ENCODE data around the gene SCNN1G. TPM values are rescaled to one million over a fixed set of nuclear protein-coding genes. Genes with fewer than 3 reads are reported as not detected.

SCNN1G gene
- total and polyA plus RNA-seq, 8 donors, result 3.0 to 20.4 (median 7.9) TPM

GRCh38 chr16:23213831-23214230 lies 31.3 kb downstream of the SCNN1G start:
- Histone ChIP-seq H3K36me3 (peaks cover 0 to 46% (median 3%) of the 10 kb centered on the region in 4 donors), H3K27me3 (peaks cover 0 to 8% (median 0%) of the 10 kb centered on the region in 3 donors), H3K4me3 (no peak overlapping the region), H3K4me1 (no peaks in the 10 kb centered on the region), H3K27ac (no peak overlapping the region), H3K9me3 (no peaks in the 10 kb centered on the region)
- WGBS, 5 donors, result 77 to 85% (median 81%) methylated on average over 3 of the region's 3 CpGs
- TF ChIP-seq CTCF (IDR thresholded peaks at IDR 0.05) (no peak), POLR2AphosphoS5 (IDR thresholded peaks at IDR 0.05) (no peak), EP300 (IDR thresholded peaks at IDR 0.05) (no peak)
- intact Hi-C loops (cut with DNase I; ENCODE audit: low total_unique reads), result no loop called here
- DNase-seq, result no peak

GRCh38 chr16:23214796-23215195 lies 32.3 kb downstream of the SCNN1G start:
- no peak for DNase-seq
- intact Hi-C loops (cut with DNase I; ENCODE audit: low total_unique reads), result no loop called here
- H3K36me3 ChIP-seq, result peaks cover 0 to 39% (median 3%) of the 10 kb centered on the region in 4 donors
- no peak overlapping the region for H3K4me3 ChIP-seq
- no peaks in the 10 kb centered on the region for H3K4me1 ChIP-seq
- TF ChIP-seq POLR2A (IDR thresholded peaks at IDR 0.05), result no peak
- TF ChIP-seq POLR2AphosphoS5 (IDR thresholded peaks at IDR 0.05), result no peak
- no peak for TF ChIP-seq EP300 (IDR thresholded peaks at IDR 0.05)
- TF ChIP-seq CTCF (IDR thresholded peaks at IDR 0.05), result no peak
- no peaks in the 10 kb centered on the region for H3K9me3 ChIP-seq
- peaks cover 0 to 3% (median 0%) of the 10 kb centered on the region in 3 donors for H3K27me3 ChIP-seq
- 70 to 96% (median 84%) methylated on average over 4 to 7 of the region's 7 CpGs for WGBS, 5 donors
- H3K27ac ChIP-seq, result no peak overlapping the region

- Histone ChIP-seq H3K9me3 (no peaks in the 10 kb centered on the region), H3K36me3 (peaks cover 0 to 36% (median 3%) of the 10 kb centered on the region in 4 donors), H3K27me3 (no peaks in the 10 kb centered on the region), H3K4me3 (no peak overlapping the region), H3K4me1 (no peaks in the 10 kb centered on the region), H3K27ac (no peak overlapping the region)
- WGBS, 5 donors, result 92 to 98% (median 94%) methylated on average over 5 to 10 of the region's 10 CpGs
- DNase-seq, result no peak
- TF ChIP-seq EP300 (IDR thresholded peaks at IDR 0.05), result no peak
- TF ChIP-seq CTCF (IDR thresholded peaks at IDR 0.05), result no peak
- TF ChIP-seq POLR2A (IDR thresholded peaks at IDR 0.05), result no peak
- TF ChIP-seq POLR2AphosphoS5 (IDR thresholded peaks at IDR 0.05), result no peak
- intact Hi-C loops (cut with DNase I; ENCODE audit: low total_unique reads), result no loop called here
Measured at GRCh38 chr16:23215435-23215834, 32.9 kb downstream of the SCNN1G start.

GRCh38 chr16:23216658-23217246 lies 34.2 kb downstream of the SCNN1G start:
- DNase-seq, result no peak
- 79 to 91% (median 88%) methylated on average over 4 of the region's 4 CpGs for WGBS, 5 donors
- H3K27me3 ChIP-seq, result no peaks in the 10 kb centered on the region
- H3K4me1 ChIP-seq, result no peaks in the 10 kb centered on the region
- H3K4me3 ChIP-seq, result no peak overlapping the region
- no peak overlapping the region for H3K27ac ChIP-seq
- intact Hi-C loops (cut with DNase I; ENCODE audit: low total_unique reads), result no loop called here
- H3K36me3 ChIP-seq, result peaks cover 0 to 36% (median 3%) of the 10 kb centered on the region in 4 donors
- TF ChIP-seq POLR2A (IDR thresholded peaks at IDR 0.05) (no peak), POLR2AphosphoS5 (IDR thresholded peaks at IDR 0.05) (no peak), CTCF (IDR thresholded peaks at IDR 0.05) (no peak), EP300 (IDR thresholded peaks at IDR 0.05) (no peak)
- H3K9me3 ChIP-seq, result no peaks in the 10 kb centered on the region
